ENCODE results near the gene ACAA2.
A peak's percentile ranks its signal among the peaks of the same experiment; 100 is the strongest.

The ACAA2 gene

GRCh38 chr18:49757513-49758262 is 55.6 kb downstream of the ACAA2 start:
- no peak for TF ChIP-seq EZH2 (IDR thresholded peaks at IDR 0.05; ENCODE audit: borderline replicate concordance, low read depth, low read length, severe bottlenecking)
- TF ChIP-seq CTCF (IDR thresholded peaks at IDR 0.05; ENCODE audit: borderline replicate concordance, extremely low read depth, low read length, poor library complexity, severe bottlenecking) = no peak
- Histone ChIP-seq H3K9me3 (ENCODE audit: insufficient read depth, low read length, severe bottlenecking) (no peaks in the 10 kb centered on the region), H3K27me3 (ENCODE audit: insufficient read depth, low read length, poor library complexity) (no peaks in the 10 kb centered on the region), H3K9ac (ENCODE audit: low read depth, low read length) (no peak overlapping the region), H4K20me1 (ENCODE audit: insufficient read depth, low read length) (peaks cover 2% of the 10 kb centered on the region; the same call in 1 of the 2 replicates), H3K79me2 (ENCODE audit: insufficient read depth, low read length) (no peaks in the 10 kb centered on the region), H3K4me2 (ENCODE audit: insufficient read depth, low read length) (no peak overlapping the region), H2AFZ (ENCODE audit: low read depth, low read length) (no peak overlapping the region), H3K27ac (ENCODE audit: low read length) (no peak overlapping the region), H3K4me1 (ENCODE audit: insufficient read depth, low read length) (no peaks in the 10 kb centered on the region), H3K4me3 (ENCODE audit: low read depth in 1 of 2, low read length in 2 of 2) (no peak overlapping the region), H3K36me3 (ENCODE audit: insufficient read depth, low read length) (no peaks in the 10 kb centered on the region)
- DNase-seq (peak; percentile 25), ATAC-seq (ENCODE audit: insufficient read depth, low read depth) (peak; percentile 60; the same call in 2 of the 3 replicates)

DNA sequence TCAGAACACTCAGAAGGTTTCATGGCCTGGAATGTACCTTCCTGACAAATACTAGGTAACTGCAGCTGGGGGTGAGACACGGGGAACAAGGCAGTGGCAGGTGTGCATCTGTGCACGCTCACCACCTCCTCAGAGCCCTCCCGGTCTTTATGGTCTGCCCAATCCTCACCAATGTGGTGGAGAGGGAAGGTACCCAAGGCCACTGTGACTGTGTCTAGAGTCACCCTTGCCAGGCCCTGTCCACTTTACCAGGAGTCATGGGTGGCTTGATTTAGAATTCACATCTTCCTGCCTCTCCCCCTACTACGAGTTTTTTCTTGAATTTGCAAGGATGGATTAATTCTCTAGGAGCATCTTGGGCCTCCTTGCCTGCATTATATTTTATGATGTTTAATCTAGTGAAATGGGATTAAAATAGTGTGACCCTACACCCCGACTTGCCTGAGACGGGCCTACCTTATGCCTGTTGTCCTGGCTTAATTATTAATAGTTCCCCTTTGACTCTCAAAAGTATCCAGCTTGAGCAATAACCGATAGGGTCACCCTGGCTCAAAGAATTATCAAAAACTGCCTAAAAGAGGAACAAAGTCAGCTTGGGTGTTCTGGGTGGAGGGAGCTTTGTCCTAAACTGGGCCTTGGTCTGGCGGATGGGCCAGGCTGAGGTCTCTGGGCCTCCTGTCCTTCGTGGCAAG is 56.5 kb downstream of the ACAA2 start:
- Histone ChIP-seq H3K27ac (ENCODE audit: low read length) (no peak overlapping the region), H3K79me2 (ENCODE audit: insufficient read depth, low read length) (no peaks in the 10 kb centered on the region), H3K4me1 (ENCODE audit: insufficient read depth, low read length) (no peaks in the 10 kb centered on the region), H3K9ac (ENCODE audit: low read depth, low read length) (no peak overlapping the region), H3K27me3 (ENCODE audit: insufficient read depth, low read length, poor library complexity) (peaks cover 3% of the 10 kb centered on the region), H4K20me1 (ENCODE audit: insufficient read depth, low read length) (peaks cover 2% of the 10 kb centered on the region; the same call in 1 of the 2 replicates), H2AFZ (ENCODE audit: low read depth, low read length) (no peak overlapping the region), H3K36me3 (ENCODE audit: insufficient read depth, low read length) (no peaks in the 10 kb centered on the region), H3K9me3 (ENCODE audit: insufficient read depth, low read length, severe bottlenecking) (no peaks in the 10 kb centered on the region), H3K4me2 (ENCODE audit: insufficient read depth, low read length) (no peak overlapping the region), H3K4me3 (ENCODE audit: low read depth in 1 of 2, low read length in 2 of 2) (no peak overlapping the region)
- ATAC-seq (ENCODE audit: insufficient read depth, low read depth) (no peak), DNase-seq (no peak)
- TF ChIP-seq CTCF (IDR thresholded peaks at IDR 0.05; ENCODE audit: borderline replicate concordance, extremely low read depth, low read length, poor library complexity, severe bottlenecking) (no peak), EZH2 (IDR thresholded peaks at IDR 0.05; ENCODE audit: borderline replicate concordance, low read depth, low read length, severe bottlenecking) (no peak)

DNA sequence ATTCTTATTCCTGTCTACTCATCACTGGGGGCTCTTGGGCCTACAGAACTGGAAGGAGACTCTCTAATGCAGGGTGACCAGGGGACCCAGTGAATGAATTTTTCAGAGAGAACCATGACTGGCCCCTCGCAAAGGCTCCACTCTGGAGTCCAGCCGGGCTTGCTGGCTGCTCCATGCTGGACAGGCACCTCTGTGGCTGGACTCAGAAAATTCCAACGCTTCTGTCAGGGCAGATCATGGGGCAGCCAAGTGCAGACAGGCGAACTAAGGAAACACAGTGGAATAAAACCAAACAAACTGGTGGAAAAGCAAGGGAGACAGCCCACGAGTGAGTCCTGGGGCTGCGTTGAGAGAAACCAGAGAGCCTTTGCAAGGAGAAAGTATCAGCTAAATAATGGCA is 57.2 kb downstream of the ACAA2 start:
- H3K27me3 ChIP-seq (ENCODE audit: insufficient read depth, low read length, poor library complexity) = peaks cover 4% of the 10 kb centered on the region
- no peak overlapping the region for H2AFZ ChIP-seq (ENCODE audit: low read depth, low read length)
- DNase-seq = no peak
- no peaks in the 10 kb centered on the region for H3K79me2 ChIP-seq (ENCODE audit: insufficient read depth, low read length)
- H3K9ac ChIP-seq (ENCODE audit: low read depth, low read length) = no peak overlapping the region
- H3K9me3 ChIP-seq (ENCODE audit: insufficient read depth, low read length, severe bottlenecking) = no peaks in the 10 kb centered on the region
- H4K20me1 ChIP-seq (ENCODE audit: insufficient read depth, low read length) = peaks cover 2% of the 10 kb centered on the region; the same call in 1 of the 2 replicates
- no peak for ATAC-seq (ENCODE audit: insufficient read depth, low read depth)
- H3K4me3 ChIP-seq (ENCODE audit: low read depth in 1 of 2, low read length in 2 of 2) = no peak overlapping the region
- H3K36me3 ChIP-seq (ENCODE audit: insufficient read depth, low read length) = no peaks in the 10 kb centered on the region
- H3K4me2 ChIP-seq (ENCODE audit: insufficient read depth, low read length) = no peak overlapping the region
- H3K27ac ChIP-seq (ENCODE audit: low read length) = no peak overlapping the region
- TF ChIP-seq EZH2 (IDR thresholded peaks at IDR 0.05; ENCODE audit: borderline replicate concordance, low read depth, low read length, severe bottlenecking) = no peak
- no peak for TF ChIP-seq CTCF (IDR thresholded peaks at IDR 0.05; ENCODE audit: borderline replicate concordance, extremely low read depth, low read length, poor library complexity, severe bottlenecking)
- H3K4me1 ChIP-seq (ENCODE audit: insufficient read depth, low read length) = no peaks in the 10 kb centered on the region
